Ascending aorta (tissue), 2 donors: ENCODE data around the gene USP3. TPM values are rescaled to one million over a fixed set of nuclear protein-coding genes. Genes with fewer than 3 reads are reported as not detected.

Experiments used
- DNase-seq, 2 donors: peaks; one replicate each; pipeline ENCODE4 v3.0.0-alpha.2; 2019; ENCODE audit warnings: low spot score in 2 of 2
- H3K27ac ChIP-seq, 2 donors: fragments of 200-600 bp; sonication (generic); one replicate each; pipeline ENCODE4 v1.5.1; 2016 to 2017; ENCODE audit warnings: mild to moderate bottlenecking in 1 of 2
- H3K27me3 ChIP-seq: fragments of 200-600 bp; sonication (generic); one replicate; pipeline ENCODE4 v1.5.1; 2017
- H3K36me3 ChIP-seq, 2 donors: fragments of 200-600 bp; sonication (generic); one replicate each; pipeline ENCODE4 v1.5.1; 2016
- H3K4me1 ChIP-seq, 2 donors: fragments of 200-600 bp; sonication (generic); one replicate each; pipeline ENCODE4 v1.5.1; 2016 to 2017; ENCODE audit warnings: mild to moderate bottlenecking in 1 of 2
- H3K4me3 ChIP-seq, 2 donors: fragments of 200-600 bp; sonication (generic); one replicate each; pipeline ENCODE4 v1.5.1; 2016 to 2017; ENCODE audit warnings: mild to moderate bottlenecking in 1 of 2
- H3K9me3 ChIP-seq, 2 donors: fragments of 200-600 bp; sonication (generic); one replicate each; pipeline ENCODE4 v1.5.1; 2016
- CTCF ChIP-seq, 3 experiments: fragments of 200-600 bp in 2 of 3; fragments of 450-650 bp in 1 of 3; sonication (generic) in 2 of 3; IDR thresholded peaks; one replicate each; pipeline ENCODE4 v1.5.1; 2016 to 2019; ENCODE audit warnings: antibody characterized with exemption in 3 of 3, mild to moderate bottlenecking in 1 of 3, moderate library complexity in 1 of 3
- intact Hi-C: fragments of 100-400 bp; cut with DNase I; formaldehyde crosslinking; loops from one replicate; pipeline ENCODE4 v1.15.1; 2023
- total RNA-seq: library from RNA; depleted of rRNA; stranded (reverse); fragments of >200 nt; gene quantifications from one replicate; pipeline ENCODE4 v1.1.0, GENCODE V29; 2016

The USP3 gene
- total RNA-seq, 1 donor from 2014 or later: 61.9 TPM

GRCh38 chr15:63490345-63491034 lies 13.9 kb upstream of the USP3 start:
- H3K27me3 ChIP-seq: no peaks in the 10 kb centered on the region
- no peak for DNase-seq
- no peak overlapping the region for H3K27ac ChIP-seq
- TF ChIP-seq CTCF (IDR thresholded peaks at IDR 0.05): no peak
- intact Hi-C loops: no loop called here
- no peaks in the 10 kb centered on the region for H3K36me3 ChIP-seq
- no peaks in the 10 kb centered on the region for H3K9me3 ChIP-seq
- H3K4me3 ChIP-seq: no peak overlapping the region
- H3K4me1 ChIP-seq: no peaks in the 10 kb centered on the region

- intact Hi-C loops: no loop called here
- Histone ChIP-seq H3K9me3 (no peaks in the 10 kb centered on the region), H3K36me3 (no peaks in the 10 kb centered on the region), H3K4me1 (no peaks in the 10 kb centered on the region), H3K4me3 (no peak overlapping the region), H3K27ac (no peak overlapping the region), H3K27me3 (no peaks in the 10 kb centered on the region)
- DNase-seq: no peak
- TF ChIP-seq CTCF (IDR thresholded peaks at IDR 0.05): no peak
These were observed 13.1 kb upstream of the USP3 start for GRCh38 chr15:63491116-63491827.

- H3K27me3 ChIP-seq: no peaks in the 10 kb centered on the region
- H3K4me1 ChIP-seq: no peaks in the 10 kb centered on the region
- no peak for DNase-seq
- H3K36me3 ChIP-seq: no peaks in the 10 kb centered on the region
- intact Hi-C loops: no loop called here
- H3K27ac ChIP-seq: no peak overlapping the region
- no peaks in the 10 kb centered on the region for H3K9me3 ChIP-seq
- H3K4me3 ChIP-seq: no peak overlapping the region
- TF ChIP-seq CTCF (IDR thresholded peaks at IDR 0.05): no peak
These were observed 12.4 kb upstream of the USP3 start for GRCh38 chr15:63491979-63492378.

- intact Hi-C loops: no loop called here
These were observed 11.8 kb upstream of the USP3 start for GRCh38 chr15:63492541-63493077.

GRCh38 chr15:63493436-63493835 lies 11.0 kb upstream of the USP3 start:
- H3K27ac ChIP-seq: no peak overlapping the region
- no peaks in the 10 kb centered on the region for H3K9me3 ChIP-seq
- no peaks in the 10 kb centered on the region for H3K27me3 ChIP-seq
- TF ChIP-seq CTCF (IDR thresholded peaks at IDR 0.05): no peak
- no peaks in the 10 kb centered on the region for H3K4me1 ChIP-seq
- no peaks in the 10 kb centered on the region for H3K36me3 ChIP-seq
- intact Hi-C loops: no loop called here
- no peak overlapping the region for H3K4me3 ChIP-seq
- no peak for DNase-seq

More at GRCh38 chr15:63492541-63493077, 11.8 kb upstream of the USP3 start:
- H3K27me3 ChIP-seq: no peaks in the 10 kb centered on the region
- H3K4me3 ChIP-seq: no peak overlapping the region
- H3K9me3 ChIP-seq: no peaks in the 10 kb centered on the region
- no peak for DNase-seq
- H3K27ac ChIP-seq: no peak overlapping the region
- no peaks in the 10 kb centered on the region for H3K36me3 ChIP-seq
- H3K4me1 ChIP-seq: no peaks in the 10 kb centered on the region
- TF ChIP-seq CTCF (IDR thresholded peaks at IDR 0.05): no peak
